Fibroblast of skin of right quadriceps (primary cell): Measurements from ENCODE around the gene EIF4H.
A peak's percentile ranks its signal among the peaks of the same experiment; 100 is the strongest.
"Not testable (repeated sequence)": the region's sequence is repeated elsewhere in the genome, so short reads cannot be mapped to it uniquely, and the experiment has no call there.

Source experiments
- DNase-seq: peaks from one replicate; pipeline ENCODE4 v3.0.0-alpha.2; 2013

EIF4H gene

DNA sequence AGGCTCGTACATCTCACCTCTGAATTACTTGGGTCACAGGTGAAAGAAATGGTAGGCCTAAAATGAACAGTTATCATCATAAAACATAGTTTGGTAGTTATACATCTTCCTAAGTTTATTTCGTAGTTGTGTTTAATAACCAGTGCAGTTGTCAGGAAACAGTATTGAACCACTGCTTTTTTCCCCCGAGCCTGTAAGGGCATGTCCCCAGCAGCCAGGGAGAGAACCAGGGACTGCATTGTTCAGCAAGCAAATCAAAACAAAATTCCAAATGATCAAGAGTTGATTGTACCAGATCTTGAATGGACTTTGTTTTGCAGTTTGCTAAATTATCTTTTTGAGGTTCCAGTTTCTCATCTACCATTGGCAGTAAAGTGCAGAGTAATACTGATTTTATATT lies 2.4 kb downstream of the EIF4H start:
- DNase-seq, result no peak

DNA sequence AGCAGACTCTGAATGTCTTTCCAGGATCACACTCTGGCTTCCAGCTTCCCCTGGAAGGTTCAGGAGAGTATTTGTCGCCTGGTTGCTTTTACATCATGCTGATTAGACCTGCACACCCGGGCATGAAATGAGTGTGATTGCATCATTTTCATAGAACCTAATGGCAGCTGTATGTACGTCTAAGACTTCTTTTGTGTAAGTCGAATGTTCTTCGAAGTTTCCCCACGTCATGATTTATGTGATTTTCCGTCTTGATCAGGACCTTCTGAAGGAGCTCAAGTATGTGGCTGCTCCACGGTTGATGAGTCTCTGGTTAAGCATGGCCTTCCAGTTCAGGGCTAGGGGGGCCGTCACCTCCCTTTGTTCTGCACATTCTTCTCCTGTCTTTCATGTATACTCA lies 4.5 kb downstream of the EIF4H start:
- DNase-seq, result peak; percentile 82

DNA sequence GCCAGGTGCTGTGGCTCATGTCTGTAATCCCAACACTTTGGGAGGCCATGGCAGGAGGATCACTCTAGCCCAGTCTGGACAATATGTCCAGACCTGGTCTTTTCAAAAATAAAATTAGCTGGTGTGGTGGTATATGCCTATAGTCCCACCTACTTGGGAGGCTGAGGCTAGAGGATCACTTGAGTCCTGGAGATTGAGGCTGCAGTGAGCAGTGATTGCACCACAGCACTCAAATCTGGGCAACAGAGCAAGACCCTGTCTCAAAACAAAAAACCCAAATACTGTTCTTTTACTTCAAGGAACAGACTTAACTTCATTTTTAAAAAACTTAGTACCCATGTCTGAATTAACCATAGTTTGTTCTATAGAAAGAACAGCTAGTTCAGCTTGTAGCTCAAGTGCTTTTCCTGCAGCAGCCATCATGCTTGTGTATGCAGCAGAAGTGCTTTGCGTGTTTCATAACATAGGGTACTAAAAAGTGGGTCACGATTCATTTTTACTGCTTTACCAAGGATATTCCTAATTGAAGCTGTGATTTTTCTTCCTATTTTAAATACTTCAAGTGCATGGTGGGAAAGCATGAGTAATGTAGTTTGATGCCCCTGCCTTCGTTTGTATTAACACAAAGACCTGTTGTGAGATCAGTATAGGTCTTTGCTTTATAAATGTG lies 5.9 kb downstream of the EIF4H start:
- no peak for DNase-seq

DNA sequence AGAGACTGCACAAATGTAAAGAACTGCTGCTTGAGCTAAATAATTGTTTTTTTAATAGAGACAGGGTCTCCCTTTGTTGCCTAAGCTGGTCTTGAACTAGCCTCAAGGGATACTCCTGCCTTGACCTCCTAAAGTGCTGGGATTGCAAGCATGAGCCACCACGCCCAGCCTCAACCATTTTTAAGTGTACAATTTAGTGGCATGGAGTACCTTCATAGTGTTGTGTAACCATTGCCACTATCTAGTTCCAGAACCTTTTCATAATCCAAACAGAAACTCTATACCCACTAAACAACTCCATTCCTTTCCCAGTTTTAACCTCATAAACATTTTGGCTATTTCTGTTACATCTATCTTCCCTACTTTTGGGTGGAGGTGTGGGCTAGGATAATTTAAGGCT lies 6.7 kb downstream of the EIF4H start:
- DNase-seq, result no peak

DNA sequence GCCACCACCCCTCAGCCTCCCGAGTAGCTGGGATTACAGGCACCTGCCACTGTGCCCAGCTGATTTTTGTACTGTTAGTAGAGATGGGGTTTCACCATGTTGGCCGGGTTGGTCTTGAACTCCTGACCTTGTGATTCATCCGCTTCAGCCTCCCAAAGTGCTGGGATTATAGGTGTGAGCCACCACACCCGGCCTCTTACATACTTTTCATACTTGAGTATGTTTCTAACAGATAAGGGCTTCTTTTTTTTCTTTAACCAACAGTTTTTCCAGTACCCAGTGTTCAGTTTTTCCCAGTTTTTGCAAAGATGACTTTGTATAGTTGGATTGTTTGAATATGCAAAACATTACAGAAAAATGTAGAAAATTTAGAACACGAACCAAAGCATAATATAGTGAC lies 7.7 kb downstream of the EIF4H start:
- no peak for DNase-seq

DNA sequence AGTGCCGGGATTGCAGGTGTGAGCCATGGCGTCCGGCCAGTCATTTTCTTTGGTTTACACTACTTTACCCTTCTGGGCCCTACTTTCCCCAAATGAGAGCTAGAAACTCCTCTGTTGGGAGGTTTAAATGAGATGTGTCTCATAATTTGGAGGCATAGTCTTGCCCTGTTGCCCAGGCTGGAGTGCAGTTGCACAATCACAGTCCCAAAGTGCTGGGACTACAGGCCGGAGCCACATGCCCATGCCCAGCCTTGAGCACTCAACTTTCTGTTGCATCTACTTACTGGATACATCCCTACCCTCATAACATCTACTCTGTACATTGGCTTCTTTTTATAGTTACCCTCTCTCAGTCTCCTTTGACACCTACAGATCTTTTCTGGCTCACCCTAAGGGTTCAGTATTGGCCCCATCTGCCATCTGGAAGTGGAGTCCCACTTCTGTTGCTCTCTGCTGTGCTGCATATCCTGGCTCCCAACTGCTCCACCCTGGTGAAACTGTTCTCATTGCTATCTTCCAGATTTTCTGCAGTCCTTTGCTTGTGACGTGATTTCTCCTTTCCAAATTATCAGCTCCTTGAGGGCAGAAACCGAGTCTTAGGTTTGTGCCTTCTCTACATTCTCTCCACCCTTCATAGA lies 8.4 kb downstream of the EIF4H start:
- no peak for DNase-seq

DNA sequence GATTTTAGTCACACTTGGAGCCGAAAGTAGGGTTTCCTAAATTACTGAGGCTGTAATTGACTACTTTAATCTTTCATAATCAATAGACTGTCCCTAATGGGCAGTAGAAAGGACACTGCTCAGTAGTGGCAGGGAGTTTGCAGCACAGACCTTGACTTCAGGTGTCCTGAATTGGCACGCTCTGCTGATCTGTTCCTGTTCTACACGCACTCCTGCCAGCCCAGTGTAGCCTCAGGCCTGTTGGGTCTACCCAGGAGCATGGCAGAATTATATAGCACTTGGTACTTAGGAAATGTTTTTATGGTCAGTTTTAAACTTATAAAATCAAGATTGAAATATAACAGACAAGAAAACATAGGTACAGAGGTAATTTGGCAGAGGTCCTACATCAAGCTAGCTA lies 9.0 kb downstream of the EIF4H start:
- DNase-seq, result no peak

DNA sequence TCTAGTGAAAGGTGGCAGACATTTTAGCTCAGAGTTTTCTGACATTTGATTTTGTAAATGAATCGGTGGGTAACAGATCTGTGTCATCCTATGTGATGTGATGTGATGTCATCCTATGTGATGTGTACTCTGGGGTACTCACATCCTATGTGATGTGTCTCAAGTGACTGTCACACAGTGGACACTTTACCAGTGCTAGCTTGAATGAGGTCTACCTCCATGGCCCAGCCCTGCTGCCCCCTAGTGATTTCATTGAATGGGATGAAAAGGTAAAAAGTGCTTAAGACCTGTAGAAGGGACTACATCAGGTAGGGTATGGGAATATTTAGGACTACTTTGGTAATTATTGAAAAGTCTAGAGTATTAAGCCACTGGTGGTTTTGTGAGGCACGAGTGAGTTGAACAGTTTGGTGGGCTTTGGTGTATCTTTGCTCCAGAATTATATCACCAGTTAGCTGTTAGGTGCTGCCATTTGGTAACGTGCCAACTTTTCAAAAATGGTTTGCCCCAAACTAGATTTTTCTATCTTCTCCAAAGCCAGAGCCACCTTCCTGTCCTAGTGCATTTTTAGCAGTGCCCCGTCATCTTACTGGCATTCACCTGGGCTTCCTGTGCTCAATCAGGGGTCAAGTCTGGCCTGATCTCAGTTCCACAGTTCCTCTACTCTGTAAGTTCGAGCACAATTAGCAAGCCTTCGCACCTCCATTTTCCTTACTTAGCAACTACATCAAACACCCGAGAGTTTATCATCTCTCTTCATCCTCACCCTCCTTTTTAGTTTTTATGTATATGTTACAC lies 9.7 kb downstream of the EIF4H start:
- no peak for DNase-seq

DNA sequence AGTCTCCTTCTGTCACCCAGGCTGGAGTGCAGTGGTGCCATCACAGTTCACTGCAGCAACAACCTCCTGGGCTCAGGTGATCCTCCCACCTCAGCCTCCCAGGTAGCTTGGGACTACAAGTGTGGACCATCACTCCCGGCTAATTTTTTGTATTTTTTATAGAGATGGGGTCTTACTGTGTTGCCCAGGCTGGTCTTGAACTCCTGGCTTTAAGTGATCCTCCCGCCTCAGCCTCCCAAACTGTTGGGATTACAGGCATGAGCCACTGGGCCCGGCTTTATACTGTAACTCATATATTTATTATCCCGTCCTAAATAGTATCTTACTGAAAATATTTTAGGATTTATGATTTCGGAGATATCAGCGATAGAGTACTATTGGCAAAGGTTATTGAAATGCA lies 10.9 kb downstream of the EIF4H start:
- no peak for DNase-seq

DNA sequence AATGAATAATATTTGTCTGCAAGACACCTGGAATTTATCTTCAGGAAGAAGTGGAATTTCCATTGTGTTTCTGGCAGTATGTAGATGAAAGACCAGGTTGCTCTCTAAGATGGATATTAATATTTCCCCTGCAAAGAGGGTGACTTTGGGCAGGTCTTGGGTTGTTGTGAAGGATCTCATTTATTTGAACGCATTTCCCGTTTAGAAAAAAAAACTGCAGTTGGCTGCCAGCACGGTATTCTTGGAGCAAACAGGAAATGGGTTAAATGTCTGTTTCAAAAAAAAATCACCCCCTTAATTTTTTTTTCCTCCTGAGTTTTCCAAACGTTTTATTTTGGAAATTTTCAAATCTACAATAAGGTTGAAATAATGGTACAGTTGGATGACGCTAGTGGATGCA lies 11.5 kb downstream of the EIF4H start:
- DNase-seq, result no peak

DNA sequence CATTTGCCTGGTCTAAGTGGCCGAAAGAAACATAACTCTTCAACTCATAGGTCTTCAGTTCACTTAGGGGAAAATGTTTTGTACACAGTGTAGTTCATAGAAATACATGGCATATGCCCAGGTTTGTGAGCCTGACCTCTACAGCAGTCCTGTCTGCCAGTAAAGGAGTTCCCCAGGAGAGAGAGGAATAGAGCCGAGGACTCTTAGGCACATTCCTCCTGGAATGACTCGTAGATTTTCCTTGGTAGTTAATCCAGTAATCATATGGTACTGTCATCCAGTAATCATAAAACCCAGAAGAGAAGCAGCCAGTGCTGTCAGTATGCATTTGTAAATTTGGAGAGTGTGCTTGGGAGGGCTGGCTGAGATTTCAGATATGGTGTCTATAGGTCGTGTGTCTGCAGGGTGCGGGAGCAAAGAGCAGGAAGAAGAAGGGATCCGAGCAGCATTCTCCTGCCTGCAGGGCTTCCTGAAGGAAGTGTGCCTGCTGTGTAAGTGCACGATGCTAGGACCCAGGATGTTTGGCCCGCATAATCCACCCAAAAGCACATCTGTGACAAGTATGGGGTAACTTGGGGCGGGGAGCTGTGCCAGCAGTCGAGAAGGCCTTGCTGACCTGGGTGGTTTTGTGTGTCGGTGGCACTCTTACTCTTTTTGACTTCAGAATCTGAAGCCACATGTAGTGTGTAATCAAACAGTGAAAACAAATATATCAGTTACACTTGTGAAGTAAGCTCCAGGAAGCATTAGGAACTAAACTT lies 13.9 kb downstream of the EIF4H start:
- DNase-seq, result peak; percentile 64

DNA sequence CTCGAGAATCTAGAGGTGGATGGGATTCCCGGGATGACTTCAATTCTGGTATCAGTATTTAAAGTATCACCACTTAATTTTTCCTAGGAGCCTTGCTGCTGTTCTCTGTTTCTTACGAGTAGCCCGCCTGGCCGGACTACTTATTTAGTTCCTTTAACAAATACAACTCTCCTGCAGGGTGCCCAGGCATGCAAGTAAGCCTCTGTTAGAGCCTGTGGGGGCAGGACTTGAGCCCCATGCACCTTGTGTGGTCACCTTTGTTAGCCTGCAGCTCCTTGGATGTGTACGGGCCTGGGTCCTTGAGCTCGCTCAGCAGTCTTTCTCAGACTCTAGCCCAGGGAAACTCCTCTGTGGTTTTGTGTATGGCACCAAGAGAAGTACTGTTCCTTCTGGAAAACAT lies 16.1 kb downstream of the EIF4H start:
- DNase-seq, result no peak

DNA sequence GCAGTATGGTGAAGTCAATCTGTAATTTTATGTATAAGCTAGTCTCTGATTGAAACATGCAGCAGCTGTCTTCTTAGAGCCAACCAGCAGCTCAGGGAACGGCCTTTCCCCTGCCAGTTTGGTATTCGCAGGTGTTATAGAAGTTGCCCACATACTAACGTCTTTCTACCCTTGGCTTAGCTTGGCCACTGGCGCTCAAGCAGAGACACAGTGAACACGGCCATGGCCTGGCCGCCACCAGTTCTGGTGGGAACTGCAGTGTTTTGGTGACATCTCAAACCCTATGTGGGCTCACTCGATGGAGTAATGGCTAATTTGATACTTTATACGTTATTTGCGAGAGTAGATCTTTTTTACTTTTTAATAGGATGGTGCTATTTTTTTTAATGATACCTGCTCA lies 17.1 kb downstream of the EIF4H start:
- no peak for DNase-seq

DNA sequence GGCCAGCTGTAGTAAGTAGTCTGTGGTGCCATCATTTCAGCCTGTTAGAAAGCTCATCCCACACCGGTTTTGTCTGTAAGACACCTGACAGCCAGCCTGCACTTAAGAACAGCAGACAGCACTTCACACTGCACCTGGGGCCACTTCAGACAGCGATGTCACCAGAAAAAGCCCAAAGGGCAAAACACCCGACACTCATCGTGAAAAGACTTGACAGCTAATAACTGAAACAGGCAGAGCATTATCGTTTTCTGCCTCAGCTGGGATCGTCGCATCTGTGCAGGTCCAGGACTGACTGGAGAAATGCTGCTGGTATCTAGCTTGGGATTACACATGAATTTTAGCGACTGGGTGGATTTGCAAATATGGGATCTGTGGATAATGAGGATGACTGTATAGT lies 18.9 kb downstream of the EIF4H start:
- no peak for DNase-seq

DNA sequence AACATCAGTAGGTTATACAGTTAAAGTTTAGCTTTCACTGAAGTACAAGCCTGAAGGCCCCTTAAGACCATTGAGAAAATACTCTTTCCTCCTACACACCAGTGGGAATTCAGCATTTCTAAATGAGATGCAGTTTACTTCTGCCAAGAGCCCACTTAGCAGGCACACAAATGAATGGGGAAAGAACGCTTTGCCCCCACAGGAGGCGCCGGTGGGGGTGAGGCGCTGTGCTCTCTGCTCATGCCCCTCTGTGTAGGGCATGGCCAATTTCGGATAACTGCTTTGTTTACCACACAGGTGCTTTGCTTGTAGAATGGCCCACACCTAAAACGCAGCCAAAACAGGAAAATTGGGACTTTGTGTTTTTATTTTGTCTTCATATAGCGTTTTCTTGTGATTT lies 19.8 kb downstream of the EIF4H start:
- no peak for DNase-seq

DNA sequence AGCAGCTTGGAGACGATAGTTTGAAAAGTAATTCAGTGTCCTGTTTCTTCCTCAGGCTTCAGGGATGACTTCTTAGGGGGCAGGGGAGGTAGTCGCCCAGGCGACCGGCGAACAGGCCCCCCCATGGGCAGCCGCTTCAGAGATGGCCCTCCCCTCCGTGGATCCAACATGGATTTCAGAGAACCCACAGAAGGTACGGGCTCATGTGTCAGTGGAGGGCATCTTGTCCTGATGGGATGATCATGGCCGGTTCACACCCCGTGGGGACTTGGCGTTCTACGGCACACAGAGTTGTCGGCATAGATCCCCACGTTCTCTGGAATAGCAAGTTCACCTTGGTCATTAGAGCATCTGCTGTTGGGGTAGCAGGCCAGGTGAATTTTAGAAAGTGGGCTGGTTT lies 20.5 kb downstream of the EIF4H start:
- DNase-seq, result no peak

DNA sequence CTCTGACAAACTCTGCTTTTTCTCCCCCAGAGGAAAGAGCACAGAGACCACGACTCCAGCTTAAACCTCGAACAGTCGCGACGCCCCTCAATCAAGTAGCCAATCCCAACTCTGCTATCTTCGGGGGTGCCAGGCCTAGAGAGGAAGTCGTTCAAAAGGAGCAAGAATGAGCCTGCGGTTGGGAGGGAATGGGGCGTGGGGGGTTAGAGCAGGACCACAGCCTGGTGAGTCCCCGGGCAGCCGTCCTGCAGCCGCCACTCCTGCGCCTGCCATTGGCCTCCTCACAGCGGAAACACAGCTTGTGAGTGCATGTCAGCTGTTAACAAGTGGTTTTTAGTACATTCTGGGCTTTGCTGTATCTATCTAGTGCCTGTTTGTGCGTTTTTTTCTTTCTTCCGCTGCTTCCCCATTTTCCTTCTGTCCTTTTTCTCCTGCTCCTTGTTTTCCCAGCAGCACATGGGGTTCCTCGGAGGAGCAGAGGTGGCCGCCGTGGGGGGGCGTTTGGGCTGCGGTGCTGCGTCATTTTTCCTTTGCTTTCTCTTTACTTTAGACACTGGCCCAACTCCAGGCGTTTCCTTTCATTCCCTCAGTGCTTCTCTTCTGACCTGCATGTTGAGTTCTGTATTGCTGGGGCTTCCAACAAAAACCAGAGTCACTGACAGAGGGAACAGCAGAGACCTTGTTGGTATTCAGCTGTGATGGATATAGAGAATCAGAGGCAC lies 21.1 kb downstream of the EIF4H start:
- DNase-seq, result not testable (repeated sequence)

DNA sequence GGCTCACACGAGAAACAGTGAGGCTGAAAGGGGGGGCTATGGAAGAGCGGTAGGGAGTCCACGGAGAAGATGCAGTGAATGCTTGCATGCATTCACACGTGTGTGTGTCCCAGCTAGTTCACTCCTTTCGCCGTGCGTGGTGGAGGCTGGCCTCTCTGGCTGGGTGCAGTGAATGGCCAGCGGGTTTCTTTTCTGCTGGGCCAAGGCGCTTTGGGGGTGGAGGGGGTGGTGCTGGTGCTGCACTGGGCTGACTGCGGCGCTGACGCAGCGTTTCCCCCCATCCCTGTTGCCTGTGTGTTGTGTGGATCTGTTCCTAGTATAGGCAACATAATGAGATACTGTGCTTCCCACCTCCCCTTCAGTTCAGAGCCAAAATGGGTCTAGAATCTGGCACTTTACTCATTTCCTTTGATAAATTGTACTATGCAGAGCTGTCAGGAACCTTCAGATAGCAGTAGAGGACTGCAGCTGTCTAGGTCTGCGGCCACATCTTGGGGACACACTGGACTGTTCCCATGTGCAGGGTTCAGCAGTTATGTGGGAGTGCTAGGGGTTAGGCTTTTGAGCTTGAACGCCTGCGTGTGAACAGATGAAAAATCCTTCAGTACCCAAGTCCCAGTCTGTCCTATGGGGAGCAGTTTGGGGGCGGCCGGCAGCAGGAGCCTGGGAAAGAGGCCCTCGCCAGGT lies 22.0 kb downstream of the EIF4H start:
- DNase-seq, result not testable (repeated sequence)

DNA sequence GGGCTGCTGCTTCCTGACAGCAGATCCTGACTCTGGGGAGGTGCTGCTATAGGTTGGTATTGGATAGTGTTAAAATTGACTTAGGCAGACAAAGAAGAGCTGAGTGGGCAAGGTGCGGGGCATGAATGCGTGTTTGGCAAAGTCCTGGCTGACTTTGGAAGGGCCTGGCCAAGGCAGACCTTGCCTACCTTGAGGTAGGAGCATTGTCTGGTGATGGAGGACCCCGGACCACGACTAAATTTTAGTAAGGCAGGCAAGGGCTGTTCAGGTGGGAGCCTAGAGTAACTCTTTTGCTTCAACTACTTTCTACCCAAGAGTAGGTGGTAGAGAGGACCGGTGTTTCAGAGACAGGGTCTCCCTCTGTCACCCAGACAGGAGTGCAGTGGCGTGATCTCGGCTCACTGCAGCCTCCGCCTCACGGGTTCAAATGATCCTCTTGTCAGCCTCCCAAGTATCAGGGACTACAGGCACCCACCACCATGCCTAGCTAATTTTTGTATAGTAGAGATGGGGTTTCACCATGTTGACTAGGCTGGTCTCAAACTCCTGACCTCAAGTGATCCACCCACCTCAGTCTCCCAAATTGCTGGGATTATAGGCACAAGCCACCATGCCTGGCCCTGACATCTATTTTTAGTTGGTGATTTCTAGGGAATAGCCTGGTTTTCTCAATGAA lies 23.4 kb downstream of the EIF4H start:
- no peak for DNase-seq

DNA sequence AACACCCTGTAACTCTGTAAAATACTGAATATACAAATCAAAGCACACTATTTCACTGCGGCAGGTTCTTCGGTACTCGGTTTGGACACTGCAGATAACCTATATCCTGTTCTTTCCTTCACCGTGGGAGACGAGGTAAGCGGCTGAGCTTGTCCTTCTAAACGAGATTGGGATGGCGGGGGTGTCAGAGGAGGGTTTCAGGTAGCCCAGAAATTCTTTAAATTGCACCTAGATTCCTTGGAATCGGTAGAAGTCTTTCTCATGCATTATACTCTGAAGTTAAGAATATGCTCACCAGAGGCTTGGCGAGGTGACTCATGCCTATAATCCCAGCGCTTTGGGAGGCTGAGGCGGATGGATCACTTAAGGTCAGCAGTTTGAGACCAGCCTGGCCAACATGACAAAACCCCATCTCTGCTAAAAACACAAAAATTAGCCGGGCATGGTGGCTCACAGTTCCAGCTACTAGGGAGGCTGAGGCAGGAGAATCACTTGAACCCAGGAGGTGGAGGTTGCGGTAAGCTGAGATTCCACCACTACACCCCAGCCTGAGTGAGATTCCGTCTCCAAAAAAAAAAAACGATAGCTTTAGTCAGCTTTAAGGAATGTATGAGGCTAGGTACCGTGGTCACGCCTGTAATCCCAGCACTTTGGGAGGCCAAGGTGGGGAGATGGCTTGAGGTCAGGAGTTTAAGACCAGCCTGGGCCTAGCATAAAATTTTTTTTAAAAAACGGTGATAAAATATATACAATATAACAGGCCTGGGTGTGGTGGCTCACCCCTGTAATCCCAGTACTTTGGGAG lies 25.6 kb downstream of the EIF4H start:
- peak; percentile 43 for DNase-seq
